C1 segment of cervical spinal cord (tissue), 14 donors: Measurements from ENCODE around the gene ABI3BP.

Experiments
- DNase-seq, 14 donors: peaks; one replicate each; lab custom pipeline; 2025; lab: John Stamatoyannopoulos, UW

ABI3BP gene

GRCh38 chr3:100833483-100833882 lies 159.7 kb downstream of the ABI3BP start:
- peak in 4 of 14 donors; percentile 1 to 9 (median 2) for DNase-seq

DNA sequence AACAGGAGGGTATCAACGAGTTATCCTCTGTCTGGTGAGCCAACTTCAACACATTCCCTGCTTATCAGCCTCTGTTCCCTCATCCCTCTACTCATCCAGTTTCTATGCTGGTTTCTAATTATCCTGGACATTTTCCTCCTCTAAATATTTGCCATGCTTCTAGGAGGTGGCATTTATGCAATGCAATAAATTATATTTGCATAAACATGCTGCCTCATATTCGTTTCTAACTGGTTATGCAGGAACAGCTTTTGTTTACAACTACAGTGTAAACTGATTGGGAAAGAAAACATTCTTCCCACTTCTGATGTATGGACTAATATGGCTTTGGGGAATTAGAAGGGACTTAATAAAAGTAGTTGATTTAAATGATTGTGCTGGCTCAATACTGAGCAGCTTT lies 161.6 kb downstream of the ABI3BP start:
- DNase-seq: no peak

GRCh38 chr3:100830931-100831330 lies 162.3 kb downstream of the ABI3BP start:
- DNase-seq: no peak

DNA sequence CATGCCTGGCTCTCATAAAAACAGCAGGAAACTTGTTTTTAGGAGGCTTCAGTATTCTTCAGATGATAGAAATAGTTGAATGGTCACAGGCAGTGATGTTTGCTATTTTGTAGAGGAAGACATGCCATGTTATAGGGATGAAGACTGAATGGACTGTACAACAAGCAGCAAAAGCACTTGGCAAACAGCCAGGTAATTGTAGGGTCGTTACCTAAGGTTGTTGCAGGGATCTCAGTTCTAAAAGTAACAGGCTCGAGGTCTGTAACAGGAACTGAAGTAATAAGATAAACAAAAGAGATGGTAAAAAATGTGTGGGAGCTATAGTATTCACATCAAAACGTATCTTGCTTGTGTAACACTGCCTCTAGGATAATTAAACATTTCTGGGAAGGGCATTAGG lies 167.6 kb downstream of the ABI3BP start:
- no peak for DNase-seq

- no peak for DNase-seq
These were observed 177.6 kb downstream of the ABI3BP start for GRCh38 chr3:100815583-100815982.

DNA sequence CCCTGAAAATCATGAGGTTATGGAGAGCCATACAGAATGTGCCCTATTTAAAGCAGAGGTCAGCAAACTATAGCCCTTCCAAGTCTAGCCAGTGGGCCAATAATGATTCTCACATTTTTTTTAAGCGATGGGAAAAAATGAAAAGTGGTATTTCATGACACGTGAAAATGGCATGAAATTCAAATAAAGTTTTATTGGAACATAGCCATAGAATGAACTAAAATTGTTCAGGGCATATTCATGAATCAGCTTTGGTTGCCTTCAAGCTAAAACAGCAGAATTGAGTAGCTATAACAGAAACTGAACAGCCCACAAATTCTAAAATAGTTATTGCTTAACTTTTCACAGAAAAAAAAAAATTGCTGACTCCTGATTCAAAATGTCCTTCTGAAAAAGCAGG lies 179.4 kb downstream of the ABI3BP start:
- no peak for DNase-seq

DNA sequence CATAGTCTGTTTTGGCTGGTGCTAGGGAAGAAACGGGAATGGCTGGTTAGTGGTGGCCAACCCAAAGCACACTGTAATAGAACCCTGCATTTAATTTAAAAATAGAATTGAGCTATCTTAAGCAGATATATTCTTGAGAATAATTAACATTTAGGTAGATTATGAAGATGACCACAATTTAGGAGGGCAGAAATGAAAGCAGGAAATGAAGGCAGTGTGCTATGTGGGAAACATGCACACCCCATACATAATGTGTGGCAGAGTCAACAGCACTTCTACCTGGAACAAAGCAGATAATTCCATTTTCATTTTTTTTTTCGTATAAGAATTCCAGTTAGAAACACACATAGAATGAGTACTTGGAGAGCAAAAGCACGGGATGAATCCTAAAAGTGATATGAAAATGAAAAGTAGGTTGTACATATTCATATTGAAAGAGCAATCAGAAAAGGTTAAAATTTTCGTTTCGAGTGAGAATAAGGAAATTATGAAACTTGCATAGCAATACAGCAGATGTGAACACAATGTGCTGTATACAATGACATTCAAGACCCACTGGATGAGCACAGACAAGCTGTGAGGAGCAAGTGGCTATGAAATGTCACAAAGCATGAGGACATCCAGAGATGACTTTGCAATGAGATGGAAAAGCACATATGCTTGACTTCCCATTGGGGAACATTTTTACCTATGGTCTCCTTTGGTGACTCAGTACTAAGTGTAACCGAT lies 181.3 kb downstream of the ABI3BP start:
- DNase-seq: no peak

DNA sequence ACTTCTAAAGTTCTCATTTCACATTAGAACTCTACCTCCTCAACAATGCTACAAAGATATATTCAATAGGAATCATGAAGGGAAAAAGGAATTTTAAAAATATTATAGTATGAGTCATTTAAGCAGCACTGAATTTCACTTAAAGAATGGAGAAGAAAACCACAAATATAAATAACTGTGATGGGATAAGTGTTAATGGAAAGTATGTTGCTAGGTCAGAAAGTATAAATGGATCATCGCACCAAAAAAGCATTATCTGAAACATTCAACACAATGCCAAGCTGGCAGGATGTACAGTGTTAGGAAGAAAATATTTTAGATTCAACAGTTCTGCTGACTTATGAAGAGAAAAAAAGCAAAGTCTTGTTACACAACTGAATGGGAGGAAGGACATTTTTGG lies 182.6 kb downstream of the ABI3BP start:
- DNase-seq: no peak

DNA sequence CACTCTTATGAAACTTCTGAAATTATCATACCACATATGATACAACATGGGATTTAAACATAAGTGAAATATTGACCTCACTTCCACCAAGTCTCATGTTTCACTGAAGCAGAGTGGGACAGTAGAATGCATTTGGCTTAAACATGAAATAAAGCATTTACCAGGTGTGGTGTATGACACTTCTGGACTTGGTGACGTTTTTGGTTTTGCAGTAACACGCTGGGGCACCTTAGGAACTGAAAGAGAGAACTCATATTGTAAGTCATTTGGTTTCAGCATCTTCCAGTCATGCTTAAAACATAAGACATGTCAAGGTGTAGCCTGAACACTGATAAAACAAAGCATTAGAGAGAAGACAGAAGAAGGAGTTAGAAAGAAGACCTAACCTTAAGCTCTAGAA lies 188.6 kb downstream of the ABI3BP start:
- no peak for DNase-seq

DNA sequence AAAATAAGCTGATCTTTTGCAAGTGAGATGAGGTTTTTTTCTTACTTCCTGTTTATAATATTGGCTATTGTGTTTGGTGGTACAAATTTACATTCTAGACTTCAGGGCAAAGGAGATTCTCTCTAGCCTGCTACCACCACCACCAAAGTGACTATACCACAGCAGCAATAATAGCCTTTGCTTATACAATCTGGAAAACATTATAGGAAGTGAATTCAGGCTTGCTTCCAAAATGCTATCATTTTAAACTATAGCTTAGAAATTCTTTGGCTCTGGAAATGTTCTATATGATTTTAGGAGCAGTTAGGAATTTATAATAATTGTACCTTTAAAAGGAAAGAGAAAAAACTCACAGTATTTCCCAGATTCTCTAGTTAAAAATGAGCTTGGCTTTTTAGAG lies 189.5 kb downstream of the ABI3BP start:
- no peak for DNase-seq

- no peak for DNase-seq
These were observed 191.1 kb downstream of the ABI3BP start for GRCh38 chr3:100802126-100802525.

- no peak for DNase-seq
These were observed 195.2 kb downstream of the ABI3BP start for GRCh38 chr3:100798012-100798411.

DNA sequence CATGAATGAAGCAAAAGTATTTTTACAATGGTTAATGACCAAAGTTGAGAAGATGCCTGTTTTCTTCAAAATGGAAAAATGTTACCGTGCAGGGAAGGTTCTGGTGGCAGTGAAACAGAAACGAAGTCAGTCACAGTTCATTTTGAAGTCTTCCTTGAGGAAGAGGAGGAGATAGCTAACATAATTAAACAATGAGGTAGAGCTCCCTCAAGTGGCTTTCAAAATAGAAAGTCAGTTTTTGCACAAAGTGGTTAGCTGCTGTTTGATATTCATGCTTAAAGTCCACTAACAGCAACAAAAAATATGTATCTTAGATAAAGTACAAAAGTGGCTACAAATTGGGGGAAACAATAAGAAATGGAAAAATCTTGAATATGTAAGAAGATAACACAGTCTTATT lies 196.7 kb downstream of the ABI3BP start:
- no peak for DNase-seq

GRCh38 chr3:100789579-100789978 lies 203.6 kb downstream of the ABI3BP start:
- DNase-seq: no peak

DNA sequence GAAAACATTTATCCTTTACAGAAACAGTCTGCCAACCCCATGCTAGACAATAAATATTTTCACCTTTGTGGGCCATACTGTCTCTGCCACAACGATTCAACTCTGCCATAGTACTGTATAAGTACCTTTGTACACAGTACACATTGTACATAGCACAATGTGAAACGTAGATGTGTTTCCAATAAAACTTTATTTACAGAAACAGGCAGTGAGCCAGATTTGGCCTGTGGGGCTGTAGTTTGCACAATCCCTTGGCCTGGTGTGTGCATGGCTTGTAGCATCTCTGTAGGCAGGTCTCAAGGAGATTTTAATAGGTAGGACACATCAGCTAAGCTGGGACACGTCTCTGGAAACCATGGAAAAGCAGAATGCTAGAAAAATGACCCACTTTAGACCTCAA lies 209.6 kb downstream of the ABI3BP start:
- DNase-seq: no peak

DNA sequence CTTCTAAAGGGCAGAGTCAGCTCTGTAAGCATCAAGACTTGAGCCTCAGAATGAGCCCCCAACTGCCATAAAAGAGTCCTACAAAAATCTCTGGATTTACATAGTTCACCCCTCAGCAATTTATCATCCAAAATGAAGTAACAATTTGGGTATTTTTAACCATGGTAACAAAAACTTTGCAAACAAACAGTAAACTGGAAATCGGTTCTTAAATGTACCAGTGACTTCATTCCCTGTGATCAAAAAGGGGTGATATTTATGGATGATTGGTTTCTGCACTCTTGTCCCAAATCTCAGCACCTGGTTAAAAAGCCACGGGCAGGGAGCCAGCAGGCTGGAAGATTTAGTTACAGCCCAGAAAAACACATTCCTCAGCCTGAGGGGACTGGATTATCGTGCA lies 210.3 kb downstream of the ABI3BP start:
- no peak for DNase-seq

DNA sequence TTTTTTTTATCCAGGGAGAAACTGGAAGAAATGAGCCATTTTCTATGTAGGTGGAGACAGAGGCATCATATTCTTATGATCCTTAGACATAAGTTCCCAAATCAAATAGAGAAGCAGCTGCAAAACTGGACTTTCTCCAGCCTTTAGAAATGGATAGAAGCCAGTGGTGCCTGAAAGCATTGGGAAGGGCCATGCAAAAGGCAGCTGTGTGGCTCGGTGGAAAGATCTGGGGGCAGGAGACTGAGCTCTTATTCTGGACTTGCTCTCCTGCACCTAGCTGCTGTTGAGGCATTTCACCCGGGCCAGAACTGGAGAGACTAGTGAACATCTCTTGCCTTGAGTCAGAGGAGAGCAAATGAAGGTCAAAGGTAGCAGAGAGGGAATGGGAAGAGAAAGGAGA lies 210.9 kb downstream of the ABI3BP start:
- DNase-seq: no peak

- DNase-seq: no peak
These were observed 211.9 kb downstream of the ABI3BP start for GRCh38 chr3:100781301-100781700.

DNA sequence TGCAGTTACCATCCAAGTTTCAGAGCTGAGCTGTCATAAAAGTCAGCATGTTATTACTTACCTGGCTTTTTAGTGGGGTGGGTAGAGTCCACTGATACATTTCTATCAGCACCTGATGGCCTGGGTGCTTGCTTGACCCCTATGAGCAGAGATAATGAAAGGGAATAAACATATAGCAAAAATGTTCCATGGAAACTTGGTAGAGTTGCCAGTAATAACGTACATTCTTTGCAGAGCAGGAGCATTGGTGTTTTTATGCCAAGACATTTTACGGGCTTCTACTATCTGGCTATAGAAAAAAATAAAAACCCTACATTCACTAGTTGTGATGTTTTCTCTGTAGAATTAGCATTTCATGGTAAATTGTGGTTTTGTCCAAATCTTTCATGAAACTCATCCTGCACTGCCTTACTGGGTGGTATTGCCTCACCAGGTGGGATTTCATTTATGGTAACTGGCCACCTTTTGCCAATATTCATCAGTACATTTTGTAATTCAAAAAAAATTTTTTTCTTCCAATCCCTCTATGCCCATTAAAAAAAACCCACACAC lies 213.1 kb downstream of the ABI3BP start:
- no peak for DNase-seq

GRCh38 chr3:100779480-100779879 lies 213.7 kb downstream of the ABI3BP start:
- no peak for DNase-seq

GRCh38 chr3:100777271-100777670 lies 215.9 kb downstream of the ABI3BP start:
- no peak for DNase-seq

- DNase-seq: no peak
These were observed 216.5 kb downstream of the ABI3BP start for GRCh38 chr3:100776746-100777145.

GRCh38 chr3:100776097-100776729 lies 217.0 kb downstream of the ABI3BP start:
- no peak for DNase-seq
